H9 (cell line): Measurements from ENCODE around the gene PRKCB. TPM values are rescaled to one million over a fixed set of nuclear protein-coding genes. Genes with fewer than 3 reads are reported as not detected.

Experiments
- DNase-seq: peaks from one replicate; pipeline ENCODE4 v3.0.0-alpha.2; 2017
- H2AFZ ChIP-seq: one replicate; pipeline ENCODE4 v1.6.1; 2013; ENCODE audit warnings: mild to moderate bottlenecking, low read length, control low read depth, moderate library complexity
- H2AK5ac ChIP-seq: 2 replicates; pipeline ENCODE4 v1.6.1; 2013; ENCODE audit warnings: low read length, control low read depth, mixed read lengths; ENCODE audit not compliant: insufficient read length
- H2BK120ac ChIP-seq: one replicate; pipeline ENCODE4 v1.6.1; 2013; ENCODE audit warnings: low read depth, mild to moderate bottlenecking, low read length, control low read depth, inconsistent platforms; ENCODE audit not compliant: poor library complexity, severe bottlenecking
- H2BK12ac ChIP-seq: 2 replicates; pipeline ENCODE4 v1.6.1; 2013; ENCODE audit warnings: low read length, control low read depth, mixed read lengths, low read depth; ENCODE audit not compliant: insufficient read length
- H2BK15ac ChIP-seq: 2 replicates; pipeline ENCODE4 v1.6.1; 2013; ENCODE audit warnings: low read depth, low read length, control low read depth
- H2BK20ac ChIP-seq: one replicate; pipeline ENCODE4 v1.6.1; 2013; ENCODE audit warnings: low read depth, mild to moderate bottlenecking, low read length, control low read depth, inconsistent platforms; ENCODE audit not compliant: poor library complexity, severe bottlenecking
- H2BK5ac ChIP-seq: 2 replicates; pipeline ENCODE4 v1.6.1; 2013; ENCODE audit warnings: low read length, control low read depth, mixed read lengths; ENCODE audit not compliant: insufficient read length
- H3K14ac ChIP-seq: 2 replicates; pipeline ENCODE4 v1.6.1; 2013; ENCODE audit warnings: low read length, control low read depth; ENCODE audit not compliant: insufficient read depth
- H3K18ac ChIP-seq: 2 replicates; pipeline ENCODE4 v1.6.1; 2013; ENCODE audit warnings: low read depth, mild to moderate bottlenecking, mixed read lengths, low read length, control low read depth; ENCODE audit not compliant: insufficient read length
- H3K23ac ChIP-seq: 2 replicates; pipeline ENCODE4 v1.6.1; 2013; ENCODE audit warnings: low read length, control low read depth, mixed read lengths, low read depth; ENCODE audit not compliant: insufficient read length
- H3K23me2 ChIP-seq: 2 replicates; pipeline ENCODE4 v1.6.1; 2013; ENCODE audit warnings: low read depth, mild to moderate bottlenecking, mixed read lengths, low read length, control low read depth; ENCODE audit not compliant: insufficient read length, poor library complexity, severe bottlenecking
- H3K27ac ChIP-seq: 2 replicates; pipeline ENCODE4 v1.5.1; 2013; ENCODE audit warnings: low read length, control low read depth, mixed read lengths, low read depth; ENCODE audit not compliant: insufficient read length
- H3K27me3 ChIP-seq: 2 replicates; pipeline ENCODE4 v1.6.1; 2013; ENCODE audit warnings: low read length, control low read depth, inconsistent platforms; ENCODE audit not compliant: insufficient read depth
- H3K4ac ChIP-seq: 2 replicates; pipeline ENCODE4 v1.6.1; 2013; ENCODE audit warnings: low read depth, mild to moderate bottlenecking, control low read depth, inconsistent platforms, low read length, moderate library complexity
- H3K4me1 ChIP-seq: 2 replicates; pipeline ENCODE4 v1.6.1; 2013; ENCODE audit warnings: low read length, control low read depth, inconsistent platforms; ENCODE audit not compliant: insufficient read depth
- H3K4me2 ChIP-seq: 2 replicates; pipeline ENCODE4 v1.6.1; 2013; ENCODE audit warnings: low read length, control low read depth, mixed read lengths; ENCODE audit not compliant: insufficient read length, insufficient read depth
- H3K56ac ChIP-seq: 2 replicates; pipeline ENCODE4 v1.6.1; 2013; ENCODE audit warnings: low read depth, mild to moderate bottlenecking, mixed read lengths, low read length, control low read depth; ENCODE audit not compliant: insufficient read length
- H3K79me1 ChIP-seq: 2 replicates; pipeline ENCODE4 v1.6.1; 2013; ENCODE audit warnings: low read depth, mild to moderate bottlenecking, moderate library complexity, low read length, control low read depth, inconsistent platforms; ENCODE audit not compliant: insufficient read depth, poor library complexity, severe bottlenecking
- H3K79me2 ChIP-seq: 2 replicates; pipeline ENCODE4 v1.6.1; 2013; ENCODE audit warnings: low read length, control low read depth, inconsistent platforms; ENCODE audit not compliant: insufficient read depth
- H3K9ac ChIP-seq: 2 replicates; pipeline ENCODE4 v1.6.1; 2013; ENCODE audit warnings: low read length, control low read depth, mixed read lengths; ENCODE audit not compliant: insufficient read length; ENCODE audit errors: extremely low read depth
- H3K9me3 ChIP-seq: one replicate; pipeline ENCODE4 v1.6.1; 2013; ENCODE audit warnings: low read depth, low read length, inconsistent platforms; ENCODE audit not compliant: control insufficient read depth
- H3T11ph ChIP-seq: one replicate; pipeline ENCODE4 v1.6.1; 2013; ENCODE audit warnings: mild to moderate bottlenecking, low read length, control low read depth, inconsistent platforms
- H4K20me1 ChIP-seq: one replicate; pipeline ENCODE4 v1.6.1; 2013; ENCODE audit not compliant: control insufficient read depth, insufficient read length, insufficient read depth
- H4K5ac ChIP-seq: 2 replicates; pipeline ENCODE4 v1.6.1; 2013; ENCODE audit warnings: low read depth, mild to moderate bottlenecking, mixed read lengths, low read length, control low read depth; ENCODE audit not compliant: insufficient read length
- H4K8ac ChIP-seq: replicated peaks from 2 replicates; pipeline ENCODE4 v1.6.1; 2013; ENCODE audit warnings: low read length, control low read depth, mixed read lengths, low read depth; ENCODE audit not compliant: insufficient read length
- H4K91ac ChIP-seq: 2 replicates; pipeline ENCODE4 v1.6.1; 2013; ENCODE audit warnings: low read depth, mild to moderate bottlenecking, moderate library complexity, mixed read lengths, low read length, control low read depth; ENCODE audit not compliant: insufficient read length
- H3K27ac Mint-ChIP-seq, 3 experiments: 2 replicates in 2 of 3; 3 replicates in 1 of 3; pipeline ENCODE4 v1.8.0; 2020 to 2021; ENCODE audit warnings: mixed read lengths in 3 of 3, mild to moderate bottlenecking in 1 of 3, moderate library complexity in 1 of 3
- H3K27me3 Mint-ChIP-seq: 2 replicates; pipeline ENCODE4 v1.8.0; 2021; ENCODE audit warnings: low read depth, mild to moderate bottlenecking, moderate library complexity, mixed read lengths
- H3K36me3 Mint-ChIP-seq, 3 experiments: 2 replicates in 2 of 3; 3 replicates in 1 of 3; pipeline ENCODE4 v1.8.0; 2020 to 2021; ENCODE audit warnings: low read depth in 3 of 3, mixed read lengths in 3 of 3; ENCODE audit not compliant: insufficient read depth in 1 of 3
- H3K4me1 Mint-ChIP-seq, 2 experiments: 2 replicates each; pipeline ENCODE4 v1.8.0; 2020; ENCODE audit warnings: mixed read lengths in 2 of 2
- H3K4me3 Mint-ChIP-seq, 2 experiments: 2 replicates in 1 of 2; 3 replicates in 1 of 2; pipeline ENCODE4 v1.8.0; 2020 to 2021; ENCODE audit warnings: mild to moderate bottlenecking in 2 of 2, mixed read lengths in 2 of 2, moderate library complexity in 1 of 2
- H3K9me3 Mint-ChIP-seq, 2 experiments: 2 replicates in 1 of 2; 3 replicates in 1 of 2; pipeline ENCODE4 v1.8.0; 2020; ENCODE audit warnings: mild to moderate bottlenecking in 2 of 2, mixed read lengths in 2 of 2, moderate library complexity in 1 of 2
- WGBS: extraction: QIAGEN DNeasy Blood & Tissue Kit; methylation state at CpG from one replicate; pipeline ENCODE4 v1.1.7; 2013; ENCODE audit warnings: missing lambda C conversion rate, low lambda C conversion rate, mixed read lengths; ENCODE audit not compliant: insufficient read length; ENCODE audit errors: extremely low coverage; 5-methylcytosine and 5-hydroxymethylcytosine counted together
- total RNA-seq: library from RNA; stranded (reverse); gene quantifications from 2 replicates; pipeline ENCODE4 v1.2.1, GENCODE V29; 2021
- TF ChIP-seq, protein P1 (sequence below): fragments of 200-600 bp; sonication (generic); conservative IDR thresholded peaks from 3 replicates; pipeline ENCODE4 v1.8.0; 2021; ENCODE audit warnings: antibody characterized with exemption, mild to moderate bottlenecking

The PRKCB gene
- total RNA-seq, 1 experiment from 2014 or later: 7.0 TPM

DNA sequence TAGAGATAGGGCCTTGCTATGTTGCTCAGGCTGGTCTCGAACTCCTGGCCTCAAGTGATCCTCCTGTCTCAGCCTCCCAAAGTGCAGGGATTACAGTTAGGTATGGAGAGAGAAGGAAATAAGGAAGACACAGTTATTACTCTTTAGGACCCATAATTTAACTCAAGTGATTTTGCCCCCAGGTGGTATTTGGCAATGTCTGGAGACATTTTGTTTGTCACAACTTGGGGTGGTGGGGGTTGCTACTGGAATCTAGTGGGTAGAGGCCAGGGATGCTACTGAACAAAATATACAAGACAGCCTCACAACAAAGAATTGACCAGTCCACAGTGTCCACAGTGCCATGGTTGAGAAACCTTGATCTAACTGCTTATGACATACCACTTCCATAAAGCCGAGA lies 64.1 kb downstream of the PRKCB start:
- TF ChIP-seq, protein P1, sequence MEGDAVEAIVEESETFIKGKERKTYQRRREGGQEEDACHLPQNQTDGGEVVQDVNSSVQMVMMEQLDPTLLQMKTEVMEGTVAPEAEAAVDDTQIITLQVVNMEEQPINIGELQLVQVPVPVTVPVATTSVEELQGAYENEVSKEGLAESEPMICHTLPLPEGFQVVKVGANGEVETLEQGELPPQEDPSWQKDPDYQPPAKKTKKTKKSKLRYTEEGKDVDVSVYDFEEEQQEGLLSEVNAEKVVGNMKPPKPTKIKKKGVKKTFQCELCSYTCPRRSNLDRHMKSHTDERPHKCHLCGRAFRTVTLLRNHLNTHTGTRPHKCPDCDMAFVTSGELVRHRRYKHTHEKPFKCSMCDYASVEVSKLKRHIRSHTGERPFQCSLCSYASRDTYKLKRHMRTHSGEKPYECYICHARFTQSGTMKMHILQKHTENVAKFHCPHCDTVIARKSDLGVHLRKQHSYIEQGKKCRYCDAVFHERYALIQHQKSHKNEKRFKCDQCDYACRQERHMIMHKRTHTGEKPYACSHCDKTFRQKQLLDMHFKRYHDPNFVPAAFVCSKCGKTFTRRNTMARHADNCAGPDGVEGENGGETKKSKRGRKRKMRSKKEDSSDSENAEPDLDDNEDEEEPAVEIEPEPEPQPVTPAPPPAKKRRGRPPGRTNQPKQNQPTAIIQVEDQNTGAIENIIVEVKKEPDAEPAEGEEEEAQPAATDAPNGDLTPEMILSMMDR: no peak
- Histone ChIP-seq H4K8ac (no peak overlapping the region), H3K79me1 (no peaks in the 10 kb centered on the region), H2BK12ac (no peak overlapping the region), H3K23ac (no peak overlapping the region), H2BK120ac (no peak overlapping the region), H3K4me1 (peaks cover 4% of the 10 kb centered on the region; the same call in 1 of the 2 replicates), H2AK5ac (no peak overlapping the region), H2BK20ac (no peak overlapping the region), H3T11ph (no peak overlapping the region), H3K23me2 (no peaks in the 10 kb centered on the region), H2AFZ (no peak overlapping the region), H3K9ac (no peak overlapping the region), H3K56ac (no peak overlapping the region), H4K5ac (no peak overlapping the region), H4K20me1 (no peaks in the 10 kb centered on the region), H4K91ac (no peak overlapping the region), H2BK15ac (no peak overlapping the region), H3K14ac (no peak overlapping the region), H3K27me3 (no peaks in the 10 kb centered on the region), H3K27ac (no peak overlapping the region), H3K9me3 (no peaks in the 10 kb centered on the region), H3K4ac (no peak overlapping the region), H2BK5ac (no peak overlapping the region), H3K18ac (no peak overlapping the region), H3K79me2 (no peaks in the 10 kb centered on the region), H3K4me2 (no peak overlapping the region)
- H3K27ac Mint-ChIP-seq: no peak overlapping the region
- no peak overlapping the region for H3K4me3 Mint-ChIP-seq
- peaks cover 14 to 19% of the 10 kb centered on the region in 2 experiments for H3K4me1 Mint-ChIP-seq
- DNase-seq: no peak
- H3K9me3 Mint-ChIP-seq: no peaks in the 10 kb centered on the region
- H3K27me3 Mint-ChIP-seq: peaks cover 2% of the 10 kb centered on the region
- no CpG with 5 or more reads among the region's 2 CpGs for WGBS
- H3K36me3 Mint-ChIP-seq: no peaks in the 10 kb centered on the region
